Right atrium auricular region (tissue), 2 donors: ENCODE measurements around the gene BICDL1. TPM values are rescaled to one million over a fixed set of nuclear protein-coding genes. Genes with fewer than 3 reads are reported as not detected.
"Not testable (repeated sequence)": the region's sequence is repeated elsewhere in the genome, so short reads cannot be mapped to it uniquely, and the experiment has no call there.

ENCODE experiments used
- DNase-seq: peaks from one replicate; pipeline ENCODE4 v3.0.0-alpha.2; 2019; ENCODE audit warnings: low spot score
- H3K27ac ChIP-seq, 2 donors: fragments of 200-600 bp; sonication (generic); 1 replicate in 1 of 2; 2 replicates in 1 of 2; pipeline ENCODE4 v1.5.1; 2016 to 2019
- H3K27me3 ChIP-seq, 2 donors: fragments of 200-600 bp; sonication (generic); one replicate each; pipeline versions ENCODE4 v1.5.1 to v1.6.0; 2017 to 2019
- H3K36me3 ChIP-seq: fragments of 200-600 bp; sonication (generic); one replicate; pipeline ENCODE4 v1.5.1; 2016
- H3K4me1 ChIP-seq, 2 donors: fragments of 200-600 bp; sonication (generic); one replicate each; pipeline versions ENCODE4 v1.5.1 to v1.6.0; 2017 to 2019
- H3K4me3 ChIP-seq, 2 donors: fragments of 200-600 bp; sonication (generic); 1 replicate in 1 of 2; 2 replicates in 1 of 2; pipeline ENCODE4 v1.5.1; 2017 to 2019; ENCODE audit warnings: mild to moderate bottlenecking in 1 of 2, moderate library complexity in 1 of 2
- H3K9me3 ChIP-seq, 2 donors: fragments of 200-600 bp; sonication (generic); one replicate each; pipeline ENCODE4 v1.5.1; 2019
- CTCF ChIP-seq, 2 donors: fragments of 200-600 bp; sonication (generic); IDR thresholded peaks; one replicate each; pipeline ENCODE4 v1.5.1; 2019; ENCODE audit warnings: antibody characterized with exemption in 2 of 2
- total RNA-seq, 2 donors: library from RNA; depleted of rRNA; stranded (reverse); fragments of >200 nt; gene quantifications; one replicate each; pipeline ENCODE4 v1.1.0, GENCODE V29; 2016

BICDL1 gene
- total RNA-seq, 2 donors from 2014 or later: 9.8 to 47.2 TPM

GRCh38 chr12:119980242-119980641 is 8.8 kb upstream of the BICDL1 start:
- Histone ChIP-seq H3K36me3 (no peaks in the 10 kb centered on the region), H3K27me3 (peaks cover 4 to 5% of the 10 kb centered on the region in 2 donors), H3K4me1 (no peaks in the 10 kb centered on the region), H3K27ac (no peak overlapping the region), H3K4me3 (no peak overlapping the region), H3K9me3 (no peaks in the 10 kb centered on the region)
- no peak for DNase-seq
- TF ChIP-seq CTCF (IDR thresholded peaks at IDR 0.05): no peak

GRCh38 chr12:119980702-119981101 is 8.3 kb upstream of the BICDL1 start:
- H3K36me3 ChIP-seq, H3K27me3 ChIP-seq, H3K4me1 ChIP-seq, DNase-seq, H3K27ac ChIP-seq, H3K9me3 ChIP-seq, H3K4me3 ChIP-seq: not testable (repeated sequence)

- Histone ChIP-seq H3K4me1 (peaks cover 0 to 14% of the 10 kb centered on the region in 2 donors), H3K36me3 (no peaks in the 10 kb centered on the region), H3K27me3 (peaks cover 0 to 2% of the 10 kb centered on the region in 2 donors), H3K9me3 (no peaks in the 10 kb centered on the region), H3K27ac (no peak overlapping the region), H3K4me3 (peak overlapping the region; percentile 41 to 62)
- DNase-seq: no peak
- TF ChIP-seq CTCF (IDR thresholded peaks at IDR 0.05): no peak
Measured at GRCh38 chr12:119989361-119989730, 310 bp downstream of the BICDL1 start.

- H3K4me1 ChIP-seq: peaks cover 0 to 14% of the 10 kb centered on the region in 2 donors
- peaks cover 0 to 2% of the 10 kb centered on the region in 2 donors for H3K27me3 ChIP-seq
- no peak for TF ChIP-seq CTCF (IDR thresholded peaks at IDR 0.05)
- H3K4me3 ChIP-seq: peak overlapping the region in 1 of 2 donors; percentile 45
- H3K27ac ChIP-seq: no peak overlapping the region
- no peaks in the 10 kb centered on the region for H3K36me3 ChIP-seq
- no peak for DNase-seq
- H3K9me3 ChIP-seq: no peaks in the 10 kb centered on the region
Measured at GRCh38 chr12:119989731-119990381, 820 bp downstream of the BICDL1 start.

- peaks cover 0 to 2% of the 10 kb centered on the region in 2 donors for H3K27me3 ChIP-seq
- peak overlapping the region in 1 of 2 donors; percentile 45 for H3K4me3 ChIP-seq
- H3K4me1 ChIP-seq: peaks cover 0 to 14% of the 10 kb centered on the region in 2 donors
- H3K27ac ChIP-seq: no peak overlapping the region
- no peaks in the 10 kb centered on the region for H3K9me3 ChIP-seq
- TF ChIP-seq CTCF (IDR thresholded peaks at IDR 0.05): no peak
- no peak for DNase-seq
- H3K36me3 ChIP-seq: no peaks in the 10 kb centered on the region
Measured at GRCh38 chr12:119990382-119990874, 1.4 kb downstream of the BICDL1 start.

GRCh38 chr12:119992129-119992705 is 3.2 kb downstream of the BICDL1 start:
- H3K4me3 ChIP-seq: no peak overlapping the region
- no peaks in the 10 kb centered on the region for H3K36me3 ChIP-seq
- H3K27ac ChIP-seq: no peak overlapping the region
- TF ChIP-seq CTCF (IDR thresholded peaks at IDR 0.05): no peak
- no peak for DNase-seq
- peaks cover 0 to 2% of the 10 kb centered on the region in 2 donors for H3K27me3 ChIP-seq
- no peaks in the 10 kb centered on the region for H3K9me3 ChIP-seq
- peaks cover 0 to 14% of the 10 kb centered on the region in 2 donors for H3K4me1 ChIP-seq
